Renal cortical epithelial cell (primary cell): ENCODE results near the gene CCDC144A. TPM values are rescaled to one million over a fixed set of nuclear protein-coding genes. Genes with fewer than 3 reads are reported as not detected.
"Not testable (repeated sequence)": the region's sequence is repeated elsewhere in the genome, so short reads cannot be mapped to it uniquely, and the experiment has no call there.

ENCODE experiments used
- DNase-seq: peaks from one replicate; pipeline ENCODE4 v3.0.0-alpha.2; 2011; ENCODE audit warnings: low read depth
- total RNA-seq: library from RNA; depleted of rRNA; stranded (reverse); fragments of >200 nt; gene quantifications from 2 replicates; pipeline ENCODE4 v1.2.3, GENCODE V29; 2014

Gene CCDC144A
- total RNA-seq = 7.9 TPM in 1 of 2 replicates, not detected in the other

- DNase-seq = not testable (repeated sequence)
Measured at GRCh38 chr17:16689731-16690281, at the start of gene CCDC144A. TSS of gene CCDC144A (plus strand) at chr17:16690241. CDS start at chr17:16690401, 160 bp downstream.

- no peak for DNase-seq
Measured at GRCh38 chr17:16649585-16649984, 40.5 kb upstream of the CCDC144A start.

- DNase-seq = no peak
Measured at GRCh38 chr17:16652252-16652651, 37.8 kb upstream of the CCDC144A start.

- peak; percentile 23 for DNase-seq
Measured at GRCh38 chr17:16652847-16653366, 37.1 kb upstream of the CCDC144A start.

- DNase-seq = peak; percentile 87
Measured at GRCh38 chr17:16653367-16654041, 36.5 kb upstream of the CCDC144A start, which contains the start of gene ZNF624. TSS of gene ZNF624 (minus strand) at chr17:16653850.

- no peak for DNase-seq
Measured at GRCh38 chr17:16661217-16661616, 28.8 kb upstream of the CCDC144A start.

- DNase-seq = peak; percentile 4
Measured at GRCh38 chr17:16662936-16663335, 27.1 kb upstream of the CCDC144A start.

GRCh38 chr17:16666553-16666906, 23.5 kb upstream of the CCDC144A start:
- not testable (repeated sequence) for DNase-seq

- DNase-seq = not testable (repeated sequence)
Measured at GRCh38 chr17:16666907-16667636, 23.0 kb upstream of the CCDC144A start.

GRCh38 chr17:16676676-16677268, 13.3 kb upstream of the CCDC144A start:
- DNase-seq = no peak

- DNase-seq = not testable (repeated sequence)
Measured at GRCh38 chr17:16683290-16684138, 6.5 kb upstream of the CCDC144A start.

GRCh38 chr17:16686019-16686418, 4.0 kb upstream of the CCDC144A start:
- peak; percentile 14 for DNase-seq

GRCh38 chr17:16687151-16687550, 2.9 kb upstream of the CCDC144A start:
- DNase-seq = not testable (repeated sequence)

GRCh38 chr17:16690447-16690846, 406 bp downstream of the CCDC144A start:
- not testable (repeated sequence) for DNase-seq

GRCh38 chr17:16697603-16698002, 7.6 kb downstream of the CCDC144A start:
- DNase-seq = not testable (repeated sequence)

- peak; percentile 0 for DNase-seq
Measured at GRCh38 chr17:16745492-16746203, 55.6 kb downstream of the CCDC144A start.

GRCh38 chr17:16746571-16746970, 56.5 kb downstream of the CCDC144A start:
- DNase-seq = not testable (repeated sequence)

GRCh38 chr17:16750515-16750914, 60.5 kb downstream of the CCDC144A start:
- DNase-seq = not testable (repeated sequence)

- DNase-seq = peak; percentile 7
Measured at GRCh38 chr17:16751224-16751923, 61.3 kb downstream of the CCDC144A start.

- not testable (repeated sequence) for DNase-seq
Measured at GRCh38 chr17:16751924-16752287, 61.9 kb downstream of the CCDC144A start.
